K562 (cell line): Measurements from ENCODE around the gene PURA.

Experiments used
- KLF16 ChIP-seq: IDR thresholded peaks from 2 replicates; pipeline ENCODE4 v1.6.1; 2016; ENCODE audit warnings: antibody characterized with exemption
- RBFOX2 ChIP-seq: fragments of 200-400 bp; formaldehyde crosslinking; IDR thresholded peaks from 2 replicates; pipeline ENCODE4 v1.6.1; 2017; ENCODE audit warnings: low read depth, mild to moderate bottlenecking, low read length, moderate library complexity

DNA sequence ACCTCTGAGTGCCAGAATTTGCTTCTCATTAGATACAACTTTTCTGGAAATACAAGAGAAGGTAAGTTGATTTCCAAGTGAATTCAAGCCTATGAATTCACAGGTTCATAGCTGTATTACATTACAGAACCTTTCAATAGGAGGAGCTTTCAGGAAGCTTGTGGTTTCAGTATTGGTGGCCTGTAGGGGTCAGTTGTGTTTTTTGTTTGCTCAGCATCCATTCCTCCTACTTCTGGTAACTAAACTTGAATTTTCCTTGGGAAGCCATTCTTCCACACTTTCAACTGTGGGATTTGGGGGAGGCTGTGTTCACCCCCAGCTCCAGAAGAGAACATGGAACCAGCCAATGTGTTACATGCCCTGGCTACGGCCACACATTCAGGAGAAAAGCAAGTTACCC lies 55.5 kb downstream of the PURA start:
- TF ChIP-seq RBFOX2 (no peak), KLF16 (no peak)
